Measurements from ENCODE around the gene CCR3.

CCR3 gene

GRCh38 chr3:46304739-46305138 lies 62.5 kb downstream of the CCR3 start:
- Histone ChIP-seq H3K9ac (ENCODE audit: low read depth, low read length) (no peak overlapping the region), H3K4me3 (ENCODE audit: low read length) (no peak overlapping the region), H3K36me3 (ENCODE audit: insufficient read depth, low read depth, low read length) (no peaks in the 10 kb centered on the region), H3K9me3 (ENCODE audit: insufficient read depth, low read depth, low read length) (no peaks in the 10 kb centered on the region), H3K27me3 (ENCODE audit: insufficient read depth, low read length) (no peaks in the 10 kb centered on the region), H3K27ac (ENCODE audit: low read length) (no peak overlapping the region), H3K4me1 (ENCODE audit: insufficient read depth, low read length) (no peaks in the 10 kb centered on the region)

GRCh38 chr3:46312991-46313390 lies 70.7 kb downstream of the CCR3 start:
- H3K9ac ChIP-seq (ENCODE audit: low read depth, low read length): no peak overlapping the region
- H3K4me1 ChIP-seq (ENCODE audit: insufficient read depth, low read length): peaks cover 11% of the 10 kb centered on the region
- H3K27ac ChIP-seq (ENCODE audit: low read length): no peak overlapping the region
- no peaks in the 10 kb centered on the region for H3K27me3 ChIP-seq (ENCODE audit: insufficient read depth, low read length)
- H3K9me3 ChIP-seq (ENCODE audit: insufficient read depth, low read depth, low read length): no peaks in the 10 kb centered on the region
- H3K4me3 ChIP-seq (ENCODE audit: low read length): no peak overlapping the region
- H3K36me3 ChIP-seq (ENCODE audit: insufficient read depth, low read depth, low read length): no peaks in the 10 kb centered on the region

GRCh38 chr3:46314517-46314916 lies 72.3 kb downstream of the CCR3 start:
- no peaks in the 10 kb centered on the region for H3K27me3 ChIP-seq (ENCODE audit: insufficient read depth, low read length)
- H3K27ac ChIP-seq (ENCODE audit: low read length): no peak overlapping the region
- H3K9me3 ChIP-seq (ENCODE audit: insufficient read depth, low read depth, low read length): no peaks in the 10 kb centered on the region
- peaks cover 11% of the 10 kb centered on the region for H3K4me1 ChIP-seq (ENCODE audit: insufficient read depth, low read length)
- H3K9ac ChIP-seq (ENCODE audit: low read depth, low read length): no peak overlapping the region
- no peak overlapping the region for H3K4me3 ChIP-seq (ENCODE audit: low read length)
- H3K36me3 ChIP-seq (ENCODE audit: insufficient read depth, low read depth, low read length): no peaks in the 10 kb centered on the region

GRCh38 chr3:46316206-46316605 lies 73.9 kb downstream of the CCR3 start:
- H3K9ac ChIP-seq (ENCODE audit: low read depth, low read length): no peak overlapping the region
- H3K27ac ChIP-seq (ENCODE audit: low read length): no peak overlapping the region

More at GRCh38 chr3:46316206-46316605, 73.9 kb downstream of the CCR3 start:
- H3K27me3 ChIP-seq (ENCODE audit: insufficient read depth, low read length): no peaks in the 10 kb centered on the region
- no peak overlapping the region for H3K4me3 ChIP-seq (ENCODE audit: low read length)
- no peaks in the 10 kb centered on the region for H3K9me3 ChIP-seq (ENCODE audit: insufficient read depth, low read depth, low read length)
- no peaks in the 10 kb centered on the region for H3K36me3 ChIP-seq (ENCODE audit: insufficient read depth, low read depth, low read length)
- H3K4me1 ChIP-seq (ENCODE audit: insufficient read depth, low read length): peaks cover 5% of the 10 kb centered on the region

Data from iPS-20b (cell line).